HepG2 (cell line): ENCODE data around the gene PTPA. TPM values are rescaled to one million over a fixed set of nuclear protein-coding genes. Genes with fewer than 3 reads are reported as not detected.
A peak's percentile ranks its signal among the peaks of the same experiment; 100 is the strongest.

Experiments
- ATF3 ChIP-seq: sonication (generic); formaldehyde crosslinking; IDR thresholded peaks from 2 replicates; pipeline ENCODE4 v1.4.0; 2020; ENCODE audit warnings: missing genetic modification reagents
- BORCS8-MEF2B ChIP-seq: sonication (generic); formaldehyde crosslinking; IDR thresholded peaks from 2 replicates; pipeline ENCODE4 v1.8.0; 2022; ENCODE audit warnings: mild to moderate bottlenecking, missing genetic modification reagents
- CCAR2 ChIP-seq: fragments of 200-400 bp; formaldehyde crosslinking; optimal IDR thresholded peaks from 2 replicates; pipeline ENCODE3; 2018; ENCODE audit warnings: low read depth, mild to moderate bottlenecking, low read length, moderate library complexity
- ELK4 ChIP-seq: sonication (generic); formaldehyde crosslinking; IDR thresholded peaks from 2 replicates; pipeline ENCODE4 v1.9.0; 2021; ENCODE audit warnings: missing genetic modification reagents, borderline replicate concordance
- ESRRA ChIP-seq: sonication (generic); formaldehyde crosslinking; IDR thresholded peaks from 2 replicates; pipeline ENCODE4 v1.5.1; 2020; ENCODE audit warnings: mild to moderate bottlenecking, low read depth, missing genetic modification reagents
- GABPA ChIP-seq, 2 experiments: IDR thresholded peaks; 2 replicates each; pipeline ENCODE4 v1.6.1; 2011 to 2016; ENCODE audit warnings: low read depth in 2 of 2, low read length in 1 of 2, missing biosample characterization in 1 of 2, missing genetic modification characterization in 1 of 2
- MTF2 ChIP-seq: sonication (generic); formaldehyde crosslinking; IDR thresholded peaks from 2 replicates; pipeline ENCODE4 v1.5.0; 2020; ENCODE audit warnings: missing genetic modification reagents, borderline replicate concordance
- NFYC ChIP-seq: IDR thresholded peaks from 2 replicates; pipeline ENCODE4 v1.6.1; 2016; ENCODE audit warnings: missing genetic modification reagents, missing compliant biosample characterization
- PHF20 ChIP-seq: sonication (generic); formaldehyde crosslinking; IDR thresholded peaks from 2 replicates; pipeline ENCODE4 v1.5.0; 2020; ENCODE audit warnings: mild to moderate bottlenecking, missing genetic modification reagents
- RFXAP ChIP-seq: sonication (generic); formaldehyde crosslinking; IDR thresholded peaks from 2 replicates; pipeline ENCODE4 v1.4.0; 2020; ENCODE audit warnings: missing genetic modification reagents, borderline replicate concordance
- RXRB ChIP-seq: IDR thresholded peaks from 2 replicates; pipeline ENCODE4 v1.6.1; 2016; ENCODE audit warnings: borderline replicate concordance, missing genetic modification reagents, missing compliant biosample characterization
- THAP9 ChIP-seq: sonication (generic); formaldehyde crosslinking; IDR thresholded peaks from 2 replicates; pipeline ENCODE4; 2020; ENCODE audit warnings: missing genetic modification reagents, mild to moderate bottlenecking, borderline replicate concordance
- USF2 ChIP-seq, 2 experiments: sonication (generic) in 1 of 2; formaldehyde crosslinking in 1 of 2; IDR thresholded peaks; 2 replicates each; pipeline versions ENCODE4 v1.5.1 to v1.6.1; 2011 to 2020; ENCODE audit warnings: borderline replicate concordance in 1 of 2, low read depth in 1 of 2, low read length in 1 of 2, mild to moderate bottlenecking in 1 of 2, missing genetic modification reagents in 1 of 2, moderate library complexity in 1 of 2
- ZBTB14 ChIP-seq: sonication (generic); formaldehyde crosslinking; IDR thresholded peaks from 2 replicates; pipeline ENCODE4 v1.4.0; 2020; ENCODE audit warnings: missing genetic modification reagents
- ZC3H4 ChIP-seq: sonication (generic); formaldehyde crosslinking; IDR thresholded peaks from 2 replicates; pipeline ENCODE4 v1.4.0; 2020; ENCODE audit warnings: missing genetic modification reagents, borderline replicate concordance
- ZMAT3 ChIP-seq: sonication (generic); formaldehyde crosslinking; conservative IDR thresholded peaks from 2 replicates; pipeline ENCODE4 v1.7.0; 2021; ENCODE audit warnings: missing genetic modification reagents
- ZNF296 ChIP-seq: sonication (generic); formaldehyde crosslinking; conservative IDR thresholded peaks from 2 replicates; pipeline ENCODE4 v1.5.0; 2020; ENCODE audit warnings: mild to moderate bottlenecking, missing genetic modification reagents
- ZNF3 ChIP-seq: IDR thresholded peaks from 2 replicates; pipeline ENCODE4 v1.7.0; 2017; ENCODE audit warnings: inconsistent platforms
- ZNF333 ChIP-seq: sonication (generic); formaldehyde crosslinking; IDR thresholded peaks from 2 replicates; pipeline ENCODE4 v1.4.0; 2020; ENCODE audit warnings: mild to moderate bottlenecking, missing genetic modification reagents, borderline replicate concordance
- ZNF549 ChIP-seq: sonication (generic); formaldehyde crosslinking; IDR thresholded peaks from 2 replicates; pipeline ENCODE4 v1.5.0; 2020; ENCODE audit warnings: missing genetic modification reagents
- ZNF788 ChIP-seq: sonication (generic); formaldehyde crosslinking; IDR thresholded peaks from 2 replicates; pipeline ENCODE4 v1.5.0; 2020; ENCODE audit warnings: mild to moderate bottlenecking, missing genetic modification reagents, borderline replicate concordance
- polyA plus RNA-seq, 8 experiments: library from polyadenylated mRNA; depleted of rRNA in 3 of 8; stranded (reverse) in 7 of 8; unstranded in 1 of 8; fragments of >200 nt; fragmentation: Illumina TruSeq in 4 of 8; extraction: Trizol in 4 of 8; gene quantifications; 2 replicates each; pipeline versions ENCODE4 v1.2.1 to v1.2.3, GENCODE V29; 2011 to 2016; ENCODE audit warnings: low read depth in 4 of 8, missing spikeins in 1 of 8, mixed read lengths in 1 of 8; ENCODE audit not compliant: insufficient read depth in 1 of 8
- total RNA-seq, 5 experiments: library from RNA; depleted of rRNA; stranded (reverse); fragments of >200 nt; fragmentation: Illumina TruSeq; extraction: Trizol; gene quantifications; 2 replicates each; pipeline ENCODE4 v1.2.3, GENCODE V29; 2016; ENCODE audit warnings: low read depth in 1 of 5

The PTPA gene
- total and polyA plus RNA-seq, 2 of the 13 experiments (the other 11 are each of a cell fraction or from before 2014, with no cell fraction given), result 79.3 to 105 TPM

GRCh38 chr9:129139233-129139992 is 28.2 kb downstream of the PTPA start (continued):
- TF ChIP-seq ZC3H4 (CRISPR knock-in tag) (0 out of 2 replicates have a peak, but pooled peaks have one; percentile 24), ZNF549 (CRISPR knock-in tag) (no peak), USF2 (IDR thresholded peaks at IDR 0.05; ENCODE audit: low read depth, low read length) (no peak), USF2 (CRISPR knock-in tag; IDR thresholded peaks at IDR 0.05; ENCODE audit: borderline replicate concordance) (no peak), ESRRA (no peak), RXRB (CRISPR knock-in tag) (peak; percentile 26; the same call in 1 of the 2 replicates), ZMAT3 (peak; percentile 68; the same call in 1 of the 2 replicates), ZBTB14 (CRISPR knock-in tag) (no peak), ZNF3 (CRISPR knock-in tag) (no peak), ZNF296 (CRISPR knock-in tag) (no peak), ATF3 (CRISPR knock-in tag) (no peak), NFYC (no peak), PHF20 (CRISPR knock-in tag) (no peak; the same call in 1 of the 2 replicates), MTF2 (no peak), RFXAP (CRISPR knock-in tag) (0 out of 2 replicates have a peak, but pooled peaks have one; percentile 7), CCAR2 (no peak), ZNF788 (no peak), ELK4 (CRISPR knock-in tag) (no peak), GABPA (IDR thresholded peaks at IDR 0.05; ENCODE audit: low read depth, low read length) (no peak), GABPA (CRISPR knock-in tag; IDR thresholded peaks at IDR 0.05; ENCODE audit: low read depth) (no peak), ZNF333 (CRISPR knock-in tag) (0 out of 2 replicates have a peak, but pooled peaks have one; percentile 50), THAP9 (CRISPR knock-in tag) (no peak), BORCS8-MEF2B (CRISPR knock-in tag) (peak; percentile 34; the same call in 1 of the 2 replicates)
